Measurements from ENCODE around the gene AKR7A2. TPM values are rescaled to one million over a fixed set of nuclear protein-coding genes. Genes with fewer than 3 reads are reported as not detected.
"Not testable (repeated sequence)": the region's sequence is repeated elsewhere in the genome, so short reads cannot be mapped to it uniquely, and the experiment has no call there.

Gene AKR7A2
- total RNA-seq, 1 donor from 2014 or later = 44.4 TPM

DNA sequence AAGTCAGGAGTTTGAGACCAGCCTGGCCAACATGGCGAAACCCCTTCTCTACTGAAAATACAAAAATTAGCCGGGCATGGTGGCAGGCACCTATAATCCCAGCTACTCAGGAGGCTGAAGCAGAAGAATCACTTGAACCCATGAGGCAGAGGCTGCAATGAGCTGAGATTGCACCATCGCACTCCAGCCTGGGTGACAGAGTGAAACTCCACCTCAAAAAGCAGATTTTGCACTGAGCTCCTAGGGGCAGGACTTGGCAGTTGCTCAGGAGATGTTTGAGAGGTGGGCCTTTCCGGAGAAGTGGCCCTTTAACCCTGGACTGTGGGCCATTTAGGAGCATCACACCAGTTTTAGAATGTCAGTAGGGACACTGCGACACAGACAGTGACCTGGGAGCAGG, 55.6 kb downstream of the AKR7A2 start:
- H3K9me3 ChIP-seq (ENCODE audit: control insufficient read depth in 3 of 3, low read length in 3 of 3); H3K27ac ChIP-seq (ENCODE audit: low read depth, low read length); H3K4me3 ChIP-seq (ENCODE audit: low read length in 3 of 3); H3K9ac ChIP-seq (ENCODE audit: low read depth in 1 of 3, low read length in 3 of 3); H3K27me3 ChIP-seq (ENCODE audit: control insufficient read depth in 3 of 3, insufficient read depth in 3 of 3, low read length in 3 of 3): not testable (repeated sequence)
- Histone ChIP-seq H3K4me1 (ENCODE audit: control insufficient read depth in 3 of 3, insufficient read depth in 3 of 3, low read length in 3 of 3) (peaks cover 20 to 25% (median 21%) of the 10 kb centered on the region in 3 donors), H3K36me3 (ENCODE audit: control insufficient read depth in 3 of 3, insufficient read depth in 3 of 3, low read length in 3 of 3) (peaks cover 44 to 52% (median 45%) of the 10 kb centered on the region in 3 donors)

DNA sequence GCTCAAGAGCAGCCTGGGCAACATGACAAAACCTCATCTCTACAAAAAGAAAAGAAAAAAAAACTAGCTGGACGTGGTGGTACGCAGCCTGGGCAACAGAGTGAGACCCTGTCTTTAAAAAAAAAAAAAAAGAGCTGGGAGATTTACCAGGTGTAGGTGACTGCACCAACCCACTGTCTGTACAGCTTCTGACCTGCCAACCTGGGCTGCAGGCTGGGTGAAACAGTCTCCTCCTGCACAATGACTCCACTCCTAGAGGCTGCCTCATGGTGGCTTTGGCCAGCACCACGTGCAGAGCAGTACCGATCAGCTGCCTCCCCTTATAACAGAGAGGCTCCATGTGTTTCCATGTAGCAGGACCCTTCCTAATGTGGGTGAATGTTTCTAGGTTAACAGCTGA, 56.7 kb downstream of the AKR7A2 start:
- Histone ChIP-seq H3K9me3 (ENCODE audit: control insufficient read depth in 3 of 3, low read length in 3 of 3) (no peaks in the 10 kb centered on the region), H3K27me3 (ENCODE audit: control insufficient read depth in 3 of 3, insufficient read depth in 3 of 3, low read length in 3 of 3) (no peaks in the 10 kb centered on the region), H3K9ac (ENCODE audit: low read depth in 1 of 3, low read length in 3 of 3) (no peak overlapping the region), H3K27ac (ENCODE audit: low read depth, low read length) (no peak overlapping the region), H3K36me3 (ENCODE audit: control insufficient read depth in 3 of 3, insufficient read depth in 3 of 3, low read length in 3 of 3) (peaks cover 39 to 45% (median 39%) of the 10 kb centered on the region in 3 donors), H3K4me1 (ENCODE audit: control insufficient read depth in 3 of 3, insufficient read depth in 3 of 3, low read length in 3 of 3) (peaks cover 27 to 31% (median 30%) of the 10 kb centered on the region in 3 donors), H3K4me3 (ENCODE audit: low read length in 3 of 3) (no peak overlapping the region)

DNA sequence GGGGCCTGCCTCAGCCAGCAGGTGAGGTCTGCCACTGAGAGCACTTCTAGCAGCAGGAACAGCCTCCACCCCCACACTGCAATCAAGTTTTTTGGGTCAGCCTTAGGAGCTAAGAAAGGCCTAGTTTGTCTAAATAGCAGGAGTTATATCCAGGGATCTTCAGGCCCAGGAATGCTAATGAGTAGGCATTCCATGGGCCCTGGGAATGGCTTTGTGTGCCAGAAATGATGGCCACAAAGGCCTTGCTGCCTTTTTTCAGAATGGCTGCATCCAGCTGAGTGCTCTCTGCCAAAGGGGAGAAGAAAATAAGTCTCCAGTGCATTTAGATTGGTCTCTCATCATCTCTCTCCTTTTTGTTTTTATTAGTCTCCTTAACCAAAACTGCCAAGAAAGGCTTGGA, 57.5 kb downstream of the AKR7A2 start:
- Histone ChIP-seq H3K36me3 (ENCODE audit: control insufficient read depth in 3 of 3, insufficient read depth in 3 of 3, low read length in 3 of 3) (peaks cover 31 to 38% (median 33%) of the 10 kb centered on the region in 3 donors), H3K27me3 (ENCODE audit: control insufficient read depth in 3 of 3, insufficient read depth in 3 of 3, low read length in 3 of 3) (no peaks in the 10 kb centered on the region), H3K9ac (ENCODE audit: low read depth in 1 of 3, low read length in 3 of 3) (peak overlapping the region in 1 of 3 donors; percentile 40), H3K4me1 (ENCODE audit: control insufficient read depth in 3 of 3, insufficient read depth in 3 of 3, low read length in 3 of 3) (peaks cover 27 to 33% (median 31%) of the 10 kb centered on the region in 3 donors), H3K4me3 (ENCODE audit: low read length in 3 of 3) (no peak overlapping the region), H3K27ac (ENCODE audit: low read depth, low read length) (no peak overlapping the region), H3K9me3 (ENCODE audit: control insufficient read depth in 3 of 3, low read length in 3 of 3) (no peaks in the 10 kb centered on the region)

Small RNAs within 50 kb of the gene (small RNA-seq; reads per million reads assigned to genes)
- not detected for gene RNU6-1099P

Other genes starting within 250 kb of the AKR7A2 start
- 73.6 TPM for gene UBR4, start 101.9 kb downstream of the AKR7A2 start, total RNA-seq
- gene EMC1, start 60.6 kb downstream of the AKR7A2 start, total RNA-seq = 36.5 TPM
- 20.4 TPM for gene MRTO4, start 60.3 kb downstream of the AKR7A2 start, total RNA-seq
- gene AKR7A3, start 23.4 kb downstream of the AKR7A2 start, total RNA-seq = 0.52 TPM
- 14.6 TPM for gene SLC66A1, start 182 bp upstream of the AKR7A2 start, total RNA-seq
- gene CAPZB, start 173.4 kb upstream of the AKR7A2 start, total RNA-seq = 67.3 TPM